Posterior vena cava (tissue), 2 donors: ENCODE results near the gene UBQLN3. TPM values are rescaled to one million over a fixed set of nuclear protein-coding genes. Genes with fewer than 3 reads are reported as not detected.

Experiments used
- DNase-seq: peaks from one replicate; pipeline ENCODE4 v3.0.0-alpha.2; 2020; ENCODE audit warnings: low spot score
- intact Hi-C, 2 donors: fragments of 100-400 bp; cut with DNase I; formaldehyde crosslinking; loops; one replicate each; pipeline versions ENCODE4 v1.14.1 to v1.14.2; 2022 to 2023
- total RNA-seq, 2 donors: library from RNA; stranded (reverse); fragmentation: NEBNext Ultra II Directional; extraction: Animal tissue kit (Norgen Biotek cat#: 25700); gene quantifications; one replicate each; pipeline ENCODE4 v1.2.1, GENCODE V29; 2021
- donor health status: DM: yes; HTN: yes; CAD: no.
- donor health status: DM: yes; HTN: yes; CAD: no.

The UBQLN3 gene
- total RNA-seq, 2 donors from 2014 or later = 0.38 TPM; not detected in 1

- DNase-seq = no peak
- intact Hi-C loops = no loop called here
Observed at GRCh38 chr11:5507933-5508305, 1.8 kb downstream of the UBQLN3 start.

- intact Hi-C loops = no loop called here
Observed at GRCh38 chr11:5507177-5507932, 2.4 kb downstream of the UBQLN3 start.

DNA sequence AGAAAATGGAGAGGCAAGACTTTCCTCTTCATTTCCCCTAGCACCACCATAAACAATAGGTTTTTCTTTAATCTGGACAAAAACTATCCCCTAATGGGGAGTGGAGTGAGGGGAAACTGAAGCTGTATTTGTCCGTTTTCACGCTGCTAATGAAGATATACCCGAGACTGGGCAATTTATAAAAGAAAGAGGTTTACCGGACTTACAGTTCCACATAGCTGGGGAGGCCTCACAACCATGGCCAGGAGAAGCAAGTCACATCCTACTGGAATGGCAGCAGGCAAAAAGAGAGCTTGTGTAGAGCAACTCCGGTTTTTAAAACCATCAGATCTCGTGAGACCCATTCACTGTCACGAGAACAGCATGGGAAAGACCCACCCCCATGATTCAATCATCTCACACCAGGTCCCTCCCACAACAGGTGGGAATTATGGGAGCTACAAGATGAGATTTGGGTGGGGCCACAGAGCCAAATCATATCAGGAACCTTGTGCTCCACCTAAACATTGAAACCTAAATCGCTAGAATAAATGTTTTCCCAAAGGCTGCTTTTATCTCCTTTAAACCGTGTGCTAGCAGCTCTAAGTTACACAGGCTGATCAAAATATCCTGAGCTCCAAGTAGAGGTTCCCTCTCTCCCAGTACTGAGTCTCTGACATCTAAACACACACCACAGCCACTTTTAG lies 4.3 kb downstream of the UBQLN3 start:
- intact Hi-C loops = no loop called here
- no peak for DNase-seq

More at GRCh38 chr11:5507177-5507932, 2.4 kb downstream of the UBQLN3 start:
- DNase-seq = no peak

DNA sequence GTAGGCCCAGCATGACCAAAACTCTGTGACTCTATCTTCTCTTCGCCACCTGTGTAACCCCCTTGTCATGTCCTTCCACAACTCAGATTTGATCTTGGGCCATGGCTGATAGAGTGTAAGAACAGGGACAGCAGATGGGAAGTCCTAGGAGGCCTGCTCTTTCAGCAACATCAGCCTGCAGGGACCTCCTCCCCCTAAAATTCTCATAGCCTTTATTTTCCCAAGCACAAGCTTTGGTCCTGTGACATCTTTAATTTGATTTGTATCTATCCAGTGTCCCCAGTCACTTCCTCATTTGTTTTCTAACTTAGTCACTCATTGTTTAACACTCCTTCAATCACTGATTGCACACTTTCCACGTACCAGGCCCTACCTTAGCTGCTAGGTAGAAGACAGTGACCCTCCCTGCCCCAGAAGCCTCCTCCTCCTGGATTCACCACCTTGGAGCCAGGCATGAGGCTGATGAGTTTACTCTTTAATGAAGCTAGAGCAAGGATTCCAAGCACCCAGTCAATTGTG lies 5.3 kb downstream of the UBQLN3 start:
- intact Hi-C loops = no loop called here
- DNase-seq = no peak

GRCh38 chr11:5500393-5500801 lies 9.4 kb downstream of the UBQLN3 start:
- no peak for DNase-seq
- intact Hi-C loops = no loop called here

GRCh38 chr11:5499671-5500070 lies 10.1 kb downstream of the UBQLN3 start:
- DNase-seq = no peak
- intact Hi-C loops = no loop called here

DNA sequence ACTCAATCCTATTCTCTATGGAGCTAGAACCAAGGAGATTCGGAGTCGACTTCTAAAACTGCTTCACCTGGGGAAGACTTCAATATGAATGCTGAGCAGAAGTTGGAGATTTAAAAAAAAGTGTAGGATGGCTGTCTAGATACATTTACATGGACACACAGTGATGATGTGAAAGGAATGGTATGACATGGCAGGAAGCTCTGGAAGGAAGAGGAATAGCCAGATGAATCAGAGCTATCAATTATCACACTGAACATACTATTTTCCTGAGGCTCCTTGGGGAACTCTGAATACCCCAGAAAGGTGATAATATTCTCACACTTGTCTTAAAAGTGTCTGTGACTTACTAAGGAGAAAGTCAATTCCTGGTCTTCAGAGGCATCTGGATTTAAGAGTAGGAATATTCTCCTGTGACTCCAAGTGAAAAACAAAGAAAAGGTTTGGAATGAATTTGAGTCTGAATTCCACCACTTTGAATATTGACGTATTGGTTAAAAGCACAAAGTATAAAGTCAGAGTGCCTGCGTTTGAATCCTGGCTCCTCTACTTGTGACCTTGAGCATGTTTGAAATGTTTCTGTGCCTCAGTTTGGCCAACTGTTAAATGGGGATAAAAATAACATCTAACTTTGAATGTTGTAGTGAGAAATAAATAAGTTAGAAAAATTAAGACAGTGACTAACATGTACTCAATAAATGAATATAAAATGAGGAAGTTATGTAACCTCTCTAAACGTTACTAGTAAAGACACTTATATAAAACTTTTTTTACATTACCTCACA lies 20.0 kb downstream of the UBQLN3 start:
- intact Hi-C loops = no loop called here
- DNase-seq = no peak

- intact Hi-C loops = no loop called here
- no peak for DNase-seq
Observed at GRCh38 chr11:5488798-5489399, 20.9 kb downstream of the UBQLN3 start.

DNA sequence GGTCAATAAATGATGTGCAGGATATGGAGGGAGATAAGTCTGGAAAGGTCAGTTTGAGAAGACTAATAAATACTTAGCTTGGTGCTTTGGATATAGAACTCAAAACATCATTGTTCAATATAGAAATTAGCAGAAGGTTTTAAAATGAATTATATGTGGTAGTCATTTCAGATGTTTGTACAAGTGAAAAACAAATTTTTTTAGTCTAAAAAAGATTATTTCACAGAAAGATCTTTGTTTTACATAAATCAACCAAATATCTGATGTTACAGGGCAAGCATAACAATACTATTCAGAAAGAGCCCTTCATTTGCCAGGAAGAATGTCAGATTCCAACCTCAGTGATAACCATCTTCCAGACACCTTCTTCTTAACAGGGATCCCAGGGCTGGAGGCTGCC lies 21.4 kb downstream of the UBQLN3 start, which contains the start of gene OR52D1:
OR52D1 (plus strand) TSS at position 301 of the 400 bp plus-strand sequence; CDS start at position 323, 22 bp downstream.
- DNase-seq = no peak
- intact Hi-C loops = no loop called here

DNA sequence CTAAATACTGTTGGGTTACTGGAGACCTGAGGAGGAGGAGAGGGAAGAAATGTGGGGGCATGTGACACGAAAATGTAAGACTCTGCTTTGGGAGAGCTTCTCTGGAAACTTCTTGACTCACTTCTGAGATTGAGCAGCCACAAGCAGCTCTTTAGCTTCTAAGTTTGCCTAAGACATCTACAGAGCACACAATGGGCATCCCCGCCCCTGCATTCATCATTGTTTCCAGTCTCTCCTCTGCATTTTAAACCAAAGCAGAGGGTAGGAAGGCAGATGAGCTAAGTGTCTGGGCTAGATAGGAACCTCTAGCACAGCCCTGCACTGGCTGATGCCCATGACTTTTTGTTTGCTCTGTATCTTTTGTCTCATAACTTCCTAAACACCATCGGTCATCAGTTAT lies 23.3 kb downstream of the UBQLN3 start:
- intact Hi-C loops = no loop called here
- DNase-seq = no peak

DNA sequence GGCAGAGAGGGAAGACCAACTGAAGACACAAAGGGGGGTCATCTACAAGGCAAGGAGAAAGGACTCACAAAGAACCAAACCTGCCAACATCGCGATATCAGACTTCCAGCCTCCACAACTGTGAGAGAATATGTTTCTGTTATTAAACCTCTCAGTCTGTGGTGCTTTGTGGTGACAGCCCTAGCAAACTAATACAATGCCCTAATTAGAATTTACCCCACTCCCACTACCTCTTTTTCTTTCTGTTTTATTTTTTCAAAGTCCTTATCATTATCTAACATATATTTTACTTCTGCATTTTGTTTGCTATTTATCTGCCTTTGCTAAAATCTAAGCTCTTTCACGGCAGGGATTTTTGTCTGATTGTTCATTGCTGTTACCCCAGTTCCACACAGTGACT lies 23.8 kb downstream of the UBQLN3 start:
- intact Hi-C loops = no loop called here
- DNase-seq = no peak

DNA sequence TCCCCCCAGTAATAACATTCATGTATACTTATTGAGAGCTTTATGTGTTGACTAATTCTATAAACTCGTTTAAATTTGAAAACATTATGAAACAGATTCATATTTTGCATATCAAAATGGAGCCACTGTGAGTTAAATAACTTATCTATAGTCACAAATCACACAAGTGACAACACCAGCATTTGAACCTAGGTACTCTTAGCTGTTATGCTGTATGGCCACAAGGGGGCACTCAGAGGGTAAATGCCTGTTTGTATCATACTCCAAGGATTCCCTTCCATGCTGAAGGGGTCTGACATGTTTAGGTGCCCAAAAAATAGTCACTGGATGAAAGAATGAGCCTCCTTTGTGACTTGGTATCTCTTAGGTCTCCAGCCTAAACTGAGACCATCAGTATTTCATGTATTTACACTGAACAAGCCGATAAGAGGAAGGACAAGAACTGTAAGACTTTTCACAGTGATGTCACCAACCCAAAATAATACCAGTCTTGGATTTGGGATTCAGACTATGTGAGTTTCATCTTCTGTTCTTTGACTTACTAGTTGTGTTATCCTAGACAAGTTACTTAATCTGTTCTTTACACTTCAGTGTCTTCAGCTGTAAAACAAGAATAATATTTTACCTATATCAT lies 33.5 kb downstream of the UBQLN3 start:
- no peak for DNase-seq

DNA sequence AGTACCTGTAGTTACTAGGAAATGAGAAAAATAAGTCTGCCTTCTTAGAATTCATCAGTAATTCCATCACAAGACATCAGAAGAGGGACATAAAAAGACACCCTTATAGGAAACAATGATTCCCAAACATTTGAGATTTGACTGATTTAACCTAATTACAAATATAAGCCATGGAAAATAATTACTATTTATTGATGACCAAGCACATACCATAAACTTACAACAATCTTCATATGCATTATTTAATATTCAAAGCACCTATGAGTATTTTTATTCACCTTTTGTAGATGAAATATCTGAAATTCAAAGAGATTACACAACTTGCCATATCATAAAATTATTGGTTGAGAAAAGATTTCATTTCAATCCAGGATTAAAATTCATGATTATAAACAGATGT lies 35.8 kb downstream of the UBQLN3 start:
- intact Hi-C loops = no loop called here
- DNase-seq = no peak

More for the DNA sequence above, 33.5 kb downstream of the UBQLN3 start:
- intact Hi-C loops = no loop called here

DNA sequence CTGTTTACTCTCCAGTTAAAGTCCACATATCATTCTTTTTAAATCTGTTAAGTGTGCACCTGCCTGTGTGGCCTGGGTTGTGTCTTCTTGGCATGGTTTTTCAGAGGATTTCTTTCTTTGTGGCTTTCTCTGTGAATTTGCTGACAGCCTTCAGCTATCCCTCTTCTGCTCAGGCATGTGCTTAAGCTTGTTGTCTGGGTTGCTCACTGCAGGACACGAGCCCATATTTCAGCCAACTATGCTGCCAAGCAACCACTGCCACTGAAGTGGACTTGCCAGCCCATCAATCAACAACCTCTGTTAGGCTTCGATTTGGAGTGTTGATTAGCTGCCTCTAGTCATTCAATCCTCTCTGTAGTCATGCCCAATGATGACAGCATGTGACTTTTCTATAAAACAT lies 42.2 kb downstream of the UBQLN3 start:
- intact Hi-C loops = no loop called here
- no peak for DNase-seq

DNA sequence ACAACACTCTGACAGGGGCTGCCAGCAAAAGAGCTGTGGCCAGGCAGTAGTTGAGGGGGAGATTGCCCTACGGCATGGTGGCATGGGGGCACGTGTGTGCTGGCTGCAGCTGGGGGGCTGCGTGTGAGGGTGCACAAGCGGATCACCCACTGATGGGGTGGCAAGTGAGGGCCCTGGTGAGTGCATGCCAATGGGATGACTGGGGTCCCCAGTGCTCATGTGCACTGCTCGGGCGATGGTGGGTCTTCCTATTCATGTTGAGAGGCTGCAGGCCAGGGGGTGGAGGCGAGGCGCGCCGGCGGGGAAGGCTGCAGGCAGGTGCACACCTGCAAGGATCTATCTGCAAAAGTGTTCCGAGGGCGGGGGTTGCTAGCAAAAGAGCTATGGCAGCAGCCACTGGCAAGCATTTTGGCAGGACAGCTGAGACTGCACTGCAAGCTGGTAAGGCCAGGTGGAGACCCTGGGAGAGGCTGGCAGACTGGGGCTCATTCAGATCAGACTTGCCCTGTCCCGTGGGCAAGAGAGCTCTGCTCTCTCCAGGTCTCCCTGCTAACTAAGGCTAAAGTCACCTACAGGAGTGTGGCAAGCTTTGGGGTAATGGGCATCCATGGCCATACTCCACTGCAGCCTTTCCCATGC lies 48.7 kb downstream of the UBQLN3 start:
- intact Hi-C loops = no loop called here
- DNase-seq = peak; percentile 78
